HFFc6 (cell line): ENCODE results near the gene GALR2. TPM values are rescaled to one million over a fixed set of nuclear protein-coding genes. Genes with fewer than 3 reads are reported as not detected.
A peak's percentile ranks its signal among the peaks of the same experiment; 100 is the strongest.

Source experiments
- DNase-seq: peaks from one replicate; pipeline ENCODE4 v3.0.0-alpha.2; 2018
- H3K27ac Mint-ChIP-seq: 2 replicates; pipeline ENCODE4 v1.8.0; 2020; ENCODE audit warnings: mild to moderate bottlenecking, mixed read lengths
- H3K27me3 Mint-ChIP-seq: 2 replicates; pipeline ENCODE4 v1.8.0; 2021; ENCODE audit warnings: mild to moderate bottlenecking, moderate library complexity, mixed read lengths; ENCODE audit not compliant: insufficient read depth
- H3K36me3 Mint-ChIP-seq: 2 replicates; pipeline ENCODE4 v1.8.0; 2021; ENCODE audit warnings: low read depth, mixed read lengths
- H3K4me1 Mint-ChIP-seq: 2 replicates; pipeline ENCODE4 v1.8.0; 2020; ENCODE audit warnings: low read depth, mixed read lengths
- H3K4me3 Mint-ChIP-seq: 2 replicates; pipeline ENCODE4 v1.8.0; 2020; ENCODE audit warnings: mild to moderate bottlenecking, moderate library complexity, mixed read lengths
- H3K9me3 Mint-ChIP-seq: 2 replicates; pipeline ENCODE4 v1.8.0; 2020; ENCODE audit warnings: mild to moderate bottlenecking, mixed read lengths
- CTCF ChIP-seq: fragments of 200-600 bp; sonication (generic); IDR thresholded peaks from 2 replicates; pipeline ENCODE4 v1.5.0; 2021; ENCODE audit warnings: antibody characterized with exemption, mild to moderate bottlenecking
- microRNA-seq: library from miRNA; unstranded; fragments of <30 nt; microRNA quantifications from one replicate; pipeline ENCODE4, GENCODE V29; 2019
- total RNA-seq, 6 experiments: library from RNA; stranded (reverse); fragmentation: NEBNext Ultra II Directional; extraction: Animal tissue kit (Norgen Biotek cat#: 25700); gene quantifications; 2 replicates in 1 of 6; 3 replicates in 5 of 6; pipeline ENCODE4 v1.2.3, GENCODE V29; 2021

The GALR2 gene
- total RNA-seq, 6 experiments from 2014 or later = 0.14 to 0.33 (median 0.15) TPM; not detected in 1

DNA sequence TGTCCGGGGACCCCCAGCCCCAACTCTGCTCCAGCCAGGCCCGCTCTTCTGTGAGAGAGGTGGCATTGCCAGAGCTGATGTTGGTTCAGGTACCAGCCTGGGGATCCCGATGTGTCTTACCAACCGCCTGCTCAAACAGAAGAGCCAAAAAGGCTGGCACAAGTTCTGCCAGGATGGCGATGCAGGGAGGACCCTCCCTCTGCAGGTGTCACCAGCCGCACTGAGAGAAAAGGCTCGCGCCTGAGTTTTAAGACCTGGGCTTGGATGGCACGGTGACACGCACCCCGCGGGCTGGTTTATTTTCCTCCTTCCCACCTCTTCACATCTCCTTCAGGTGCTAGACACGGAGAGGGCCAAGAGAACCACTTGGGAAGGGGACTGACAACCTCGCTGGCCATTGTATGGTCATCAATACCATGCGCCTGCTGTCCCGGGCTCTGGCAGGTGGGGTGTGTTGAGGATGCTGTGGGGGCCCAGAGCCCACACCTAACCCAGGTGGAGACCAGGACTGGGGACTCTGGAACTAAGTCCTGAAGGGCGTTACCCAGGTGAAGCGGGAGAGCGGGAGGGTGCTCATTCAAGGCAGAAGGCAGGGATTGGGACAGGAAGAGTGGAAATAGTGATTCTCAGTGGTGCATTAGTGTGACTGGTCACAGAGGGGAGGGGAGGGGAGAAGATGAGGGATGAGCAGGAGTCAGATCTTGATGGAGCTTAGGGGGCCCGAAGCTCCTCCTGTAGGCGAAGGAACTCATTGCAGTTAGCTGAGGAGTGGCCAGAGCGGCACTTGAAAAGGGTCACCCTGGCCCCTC lies 50.2 kb downstream of the GALR2 start:
- H3K9me3 Mint-ChIP-seq = no peaks in the 10 kb centered on the region
- H3K27ac Mint-ChIP-seq = no peak overlapping the region
- no peaks in the 10 kb centered on the region for H3K4me1 Mint-ChIP-seq
- no peak overlapping the region for H3K4me3 Mint-ChIP-seq
- peaks cover 19% of the 10 kb centered on the region; the same call in 1 of the 2 replicates for H3K27me3 Mint-ChIP-seq
- DNase-seq = no peak
- no peaks in the 10 kb centered on the region for H3K36me3 Mint-ChIP-seq
- TF ChIP-seq CTCF = peak; percentile 56

- DNase-seq = no peak
- Mint-ChIP-seq H3K4me3 (no peak overlapping the region), H3K27ac (no peak overlapping the region), H3K36me3 (no peaks in the 10 kb centered on the region), H3K27me3 (peaks cover 21% of the 10 kb centered on the region; the same call in 1 of the 2 replicates), H3K9me3 (no peaks in the 10 kb centered on the region), H3K4me1 (no peaks in the 10 kb centered on the region)
- no peak for TF ChIP-seq CTCF
Measured at GRCh38 chr17:76125391-76125675, 50.8 kb downstream of the GALR2 start.

GRCh38 chr17:76125922-76126321 lies 51.3 kb downstream of the GALR2 start:
- H3K4me1 Mint-ChIP-seq = no peaks in the 10 kb centered on the region
- no peak overlapping the region for H3K27ac Mint-ChIP-seq
- no peak for DNase-seq
- H3K4me3 Mint-ChIP-seq = no peak overlapping the region
- TF ChIP-seq CTCF = no peak
- peaks cover 21% of the 10 kb centered on the region; the same call in 1 of the 2 replicates for H3K27me3 Mint-ChIP-seq
- H3K36me3 Mint-ChIP-seq = no peaks in the 10 kb centered on the region
- H3K9me3 Mint-ChIP-seq = no peaks in the 10 kb centered on the region

Small RNAs within 50 kb of the gene (microRNA-seq; reads per million reads assigned to microRNA genes)
- gene MIR6868 = not detected

Other genes with a start within 250 kb of the GALR2 start
- under 1 TPM; 0.17 to 0.78 (median 0.24) TPM for gene UNC13D, start 230.4 kb upstream of the GALR2 start, total RNA-seq
- 10 to 100 TPM; 51.4 to 65.5 (median 59.3) TPM for gene WBP2, start 219.4 kb upstream of the GALR2 start, total RNA-seq
- gene TRIM47, start 196.2 kb upstream of the GALR2 start, total RNA-seq = 1 to 10 TPM; 1.0 to 2.3 (median 1.5) TPM
- 10 to 100 TPM; 10.3 to 12.6 (median 11.0) TPM for gene TRIM65, start 177.8 kb upstream of the GALR2 start, total RNA-seq
- gene MRPL38, start 169.9 kb upstream of the GALR2 start, total RNA-seq = 10 to 100 TPM; 64.9 to 89.8 (median 70.3) TPM
- gene FBF1, start 133.7 kb upstream of the GALR2 start, total RNA-seq = 10 to 100 TPM in 1 of 6 experiments, 1 to 10 TPM in 5; 5.6 to 10.1 (median 6.3) TPM
- 10 to 100 TPM; 40.4 to 47.2 (median 44.5) TPM for gene ACOX1, start 95.6 kb upstream of the GALR2 start, total RNA-seq
- 10 to 100 TPM; 13.3 to 15.4 (median 13.8) TPM for gene TEN1, start 95.5 kb upstream of the GALR2 start, total RNA-seq
- 1 to 10 TPM; 1.9 to 2.9 (median 2.1) TPM for gene CDK3, start 73.9 kb upstream of the GALR2 start, total RNA-seq
- not detected for gene EVPL, start 47.5 kb upstream of the GALR2 start, total RNA-seq
- 100 to 1,000 TPM in 3 of 6 experiments, 10 to 100 TPM in 3; 95.3 to 104 (median 100.0) TPM for gene SRP68, start 2.3 kb upstream of the GALR2 start, total RNA-seq
- gene ZACN, start 4.4 kb downstream of the GALR2 start, total RNA-seq = under 1 TPM in 2 of 6 experiments, not detected in 4; 0.23 to 0.26 TPM
- 100 to 1,000 TPM; 134 to 157 (median 144) TPM for gene EXOC7, start 29.0 kb downstream of the GALR2 start, total RNA-seq
- not detected for gene FOXJ1, start 66.5 kb downstream of the GALR2 start, total RNA-seq
- gene RNF157, start 165.7 kb downstream of the GALR2 start, total RNA-seq = under 1 TPM in 3 of 6 experiments, not detected in 3; 0.11 to 0.19 (median 0.18) TPM
- gene UBALD2, start 190.6 kb downstream of the GALR2 start, total RNA-seq = 10 to 100 TPM; 24.5 to 35.7 (median 30.5) TPM
- gene QRICH2, start 233.5 kb downstream of the GALR2 start, total RNA-seq = 1 to 10 TPM; 1.2 to 2.3 (median 1.4) TPM